ES-I3 (cell line): ENCODE measurements around the gene GPR26.

Source experiments
- H3K36me3 ChIP-seq: 2 replicates; pipeline ENCODE4 v1.6.1; 2013; ENCODE audit warnings: mild to moderate bottlenecking, low read length, control low read depth, moderate library complexity; ENCODE audit not compliant: insufficient read depth
- H3K4me1 ChIP-seq: 2 replicates; pipeline ENCODE4 v1.6.1; 2013; ENCODE audit warnings: mild to moderate bottlenecking, control low read depth, low read length; ENCODE audit not compliant: insufficient read depth
- H3K9ac ChIP-seq: 2 replicates; pipeline ENCODE4 v1.6.1; 2013; ENCODE audit warnings: low read depth, mild to moderate bottlenecking, low read length, moderate library complexity
- H3K9me3 ChIP-seq: 2 replicates; pipeline ENCODE4 v1.6.1; 2013; ENCODE audit warnings: mild to moderate bottlenecking, low read length, moderate library complexity; ENCODE audit not compliant: control insufficient read depth, insufficient read depth

The GPR26 gene

GRCh38 chr10:123637326-123637880, 28.8 kb upstream of the GPR26 start:
- H3K9me3 ChIP-seq, result no peaks in the 10 kb centered on the region
- no peaks in the 10 kb centered on the region for H3K36me3 ChIP-seq
- peaks cover 25% of the 10 kb centered on the region for H3K4me1 ChIP-seq
- H3K9ac ChIP-seq, result no peak overlapping the region

- H3K9me3 ChIP-seq, result no peaks in the 10 kb centered on the region
- no peaks in the 10 kb centered on the region for H3K36me3 ChIP-seq
- no peak overlapping the region for H3K9ac ChIP-seq
- H3K4me1 ChIP-seq, result peaks cover 32% of the 10 kb centered on the region
Measured at GRCh38 chr10:123639131-123639530, 27.0 kb upstream of the GPR26 start.

GRCh38 chr10:123640016-123640535, 26.1 kb upstream of the GPR26 start:
- H3K9me3 ChIP-seq, result no peaks in the 10 kb centered on the region
- peaks cover 32% of the 10 kb centered on the region for H3K4me1 ChIP-seq
- no peak overlapping the region for H3K9ac ChIP-seq
- no peaks in the 10 kb centered on the region for H3K36me3 ChIP-seq

- no peak overlapping the region for H3K9ac ChIP-seq
- H3K4me1 ChIP-seq, result peaks cover 28% of the 10 kb centered on the region
- H3K9me3 ChIP-seq, result no peaks in the 10 kb centered on the region
Measured at GRCh38 chr10:123642293-123642692, 23.9 kb upstream of the GPR26 start.

GRCh38 chr10:123642697-123643096, 23.5 kb upstream of the GPR26 start:
- Histone ChIP-seq H3K36me3 (no peaks in the 10 kb centered on the region), H3K9me3 (no peaks in the 10 kb centered on the region), H3K4me1 (peaks cover 28% of the 10 kb centered on the region), H3K9ac (no peak overlapping the region)

More at GRCh38 chr10:123642293-123642692, 23.9 kb upstream of the GPR26 start:
- no peaks in the 10 kb centered on the region for H3K36me3 ChIP-seq

GRCh38 chr10:123643315-123643714, 22.8 kb upstream of the GPR26 start:
- no peaks in the 10 kb centered on the region for H3K9me3 ChIP-seq
- H3K9ac ChIP-seq, result no peak overlapping the region
- peaks cover 28% of the 10 kb centered on the region for H3K4me1 ChIP-seq
- H3K36me3 ChIP-seq, result no peaks in the 10 kb centered on the region

- Histone ChIP-seq H3K36me3 (no peaks in the 10 kb centered on the region), H3K9ac (no peak overlapping the region), H3K9me3 (no peaks in the 10 kb centered on the region), H3K4me1 (peaks cover 13% of the 10 kb centered on the region)
Measured at GRCh38 chr10:123645016-123645415, 21.1 kb upstream of the GPR26 start.

GRCh38 chr10:123645615-123646014, 20.5 kb upstream of the GPR26 start:
- peaks cover 9% of the 10 kb centered on the region for H3K4me1 ChIP-seq
- H3K36me3 ChIP-seq, result no peaks in the 10 kb centered on the region
- no peak overlapping the region for H3K9ac ChIP-seq
- no peaks in the 10 kb centered on the region for H3K9me3 ChIP-seq

GRCh38 chr10:123648595-123648994, 17.6 kb upstream of the GPR26 start:
- no peaks in the 10 kb centered on the region for H3K4me1 ChIP-seq
- no peaks in the 10 kb centered on the region for H3K36me3 ChIP-seq
- no peaks in the 10 kb centered on the region for H3K9me3 ChIP-seq
- H3K9ac ChIP-seq, result no peak overlapping the region

- H3K9me3 ChIP-seq, result no peaks in the 10 kb centered on the region
- H3K4me1 ChIP-seq, result no peaks in the 10 kb centered on the region
- no peaks in the 10 kb centered on the region for H3K36me3 ChIP-seq
- H3K9ac ChIP-seq, result no peak overlapping the region
Measured at GRCh38 chr10:123649676-123650075, 16.5 kb upstream of the GPR26 start.

- no peaks in the 10 kb centered on the region for H3K36me3 ChIP-seq
Measured at GRCh38 chr10:123651421-123652047, 14.6 kb upstream of the GPR26 start.

GRCh38 chr10:123655751-123656150, 10.4 kb upstream of the GPR26 start:
- Histone ChIP-seq H3K9ac (no peak overlapping the region), H3K36me3 (no peaks in the 10 kb centered on the region), H3K4me1 (peaks cover 5% of the 10 kb centered on the region), H3K9me3 (no peaks in the 10 kb centered on the region)

More at GRCh38 chr10:123651421-123652047, 14.6 kb upstream of the GPR26 start:
- Histone ChIP-seq H3K9me3 (no peaks in the 10 kb centered on the region), H3K9ac (no peak overlapping the region), H3K4me1 (peaks cover 5% of the 10 kb centered on the region)

- Histone ChIP-seq H3K9me3 (peaks cover 5% of the 10 kb centered on the region; the same call in 1 of the 2 replicates), H3K4me1 (no peaks in the 10 kb centered on the region), H3K36me3 (no peaks in the 10 kb centered on the region), H3K9ac (no peak overlapping the region)
Measured at GRCh38 chr10:123663522-123663921, 2.6 kb upstream of the GPR26 start.

- Histone ChIP-seq H3K36me3 (no peaks in the 10 kb centered on the region), H3K9me3 (peaks cover 5% of the 10 kb centered on the region; the same call in 1 of the 2 replicates), H3K9ac (peak overlapping the region; percentile 14; the same call in 1 of the 2 replicates), H3K4me1 (no peaks in the 10 kb centered on the region)
Measured at GRCh38 chr10:123665491-123666286, 466 bp upstream of the GPR26 start.
